Endodermal cell (in vitro differentiated cells): ENCODE results near the gene CAMK4. TPM values are rescaled to one million over a fixed set of nuclear protein-coding genes. Genes with fewer than 3 reads are reported as not detected.
"Not testable (repeated sequence)": the region's sequence is repeated elsewhere in the genome, so short reads cannot be mapped to it uniquely, and the experiment has no call there.

Experiments
- DNase-seq: peaks from one replicate; pipeline ENCODE4 v3.0.0-alpha.2; 2017
- H3K27ac ChIP-seq: 2 replicates; pipeline ENCODE4 v1.5.1; 2013; ENCODE audit warnings: mild to moderate bottlenecking, low read depth, low read length, moderate library complexity
- H3K27me3 ChIP-seq: 2 replicates; pipeline ENCODE4 v1.6.1; 2013; ENCODE audit warnings: mild to moderate bottlenecking, low read length, moderate library complexity; ENCODE audit not compliant: insufficient read depth, control insufficient read depth, poor library complexity, severe bottlenecking
- H3K36me3 ChIP-seq: 2 replicates; pipeline ENCODE4 v1.7.0; 2013; ENCODE audit warnings: mild to moderate bottlenecking, low read length, moderate library complexity; ENCODE audit not compliant: control insufficient read depth, insufficient read depth
- H3K4me1 ChIP-seq: one replicate; pipeline ENCODE4 v1.7.0; 2013; ENCODE audit warnings: low read length; ENCODE audit not compliant: control insufficient read depth, insufficient read depth
- H3K4me3 ChIP-seq: 2 replicates; pipeline ENCODE4 v1.5.1; 2013; ENCODE audit warnings: mild to moderate bottlenecking, low read length, moderate library complexity
- H3K9ac ChIP-seq: 2 replicates; pipeline ENCODE4 v1.6.1; 2013; ENCODE audit warnings: mild to moderate bottlenecking, low read length, moderate library complexity; ENCODE audit not compliant: poor library complexity, severe bottlenecking; ENCODE audit errors: extremely low read depth
- H3K9me3 ChIP-seq: 2 replicates; pipeline ENCODE4 v1.6.1; 2013; ENCODE audit warnings: mild to moderate bottlenecking, low read length, moderate library complexity; ENCODE audit not compliant: control insufficient read depth
- H3K27ac Mint-ChIP-seq: 2 replicates; pipeline ENCODE4 v1.8.0; 2020; ENCODE audit warnings: mixed read lengths
- H3K27me3 Mint-ChIP-seq: 2 replicates; pipeline ENCODE4 v1.8.0; 2021; ENCODE audit warnings: mild to moderate bottlenecking, mixed read lengths; ENCODE audit not compliant: insufficient read depth
- H3K36me3 Mint-ChIP-seq: 2 replicates; pipeline ENCODE4 v1.8.0; 2020; ENCODE audit warnings: low read depth, mixed read lengths
- H3K4me1 Mint-ChIP-seq: 2 replicates; pipeline ENCODE4 v1.8.0; 2020; ENCODE audit warnings: mixed read lengths
- H3K4me3 Mint-ChIP-seq: 2 replicates; pipeline ENCODE4 v1.8.0; 2020; ENCODE audit warnings: mild to moderate bottlenecking, moderate library complexity, mixed read lengths
- H3K9me3 Mint-ChIP-seq: 2 replicates; pipeline ENCODE4 v1.8.0; 2020; ENCODE audit warnings: mild to moderate bottlenecking, mixed read lengths
- WGBS, 2 experiments: methylation state at CpG; one replicate each; pipeline versions ENCODE4 v1.1.5 to v1.1.7; 2013; ENCODE audit warnings: missing lambda C conversion rate in 2 of 2, mixed read lengths in 1 of 2; ENCODE audit not compliant: insufficient coverage in 1 of 2, insufficient read length in 1 of 2; 5-methylcytosine and 5-hydroxymethylcytosine counted together
- total RNA-seq, 2 donors: library from RNA; stranded (reverse); fragmentation: NEBNext Ultra II Directional in 1 of 2; extraction: Animal tissue kit (Norgen Biotek cat#: 25700) in 1 of 2; gene quantifications; 2 replicates in 1 of 2; 3 replicates in 1 of 2; pipeline ENCODE4 v1.2.1, GENCODE V29; 2021
- TF ChIP-seq, protein P1 (sequence below): fragments of 200-600 bp; sonication (generic); conservative IDR thresholded peaks from 2 replicates; pipeline ENCODE4 v1.5.0; 2021; ENCODE audit warnings: antibody characterized with exemption, mild to moderate bottlenecking

Gene CAMK4
- total RNA-seq, 2 donors from 2014 or later, result 2.8 to 3.9 TPM

DNA sequence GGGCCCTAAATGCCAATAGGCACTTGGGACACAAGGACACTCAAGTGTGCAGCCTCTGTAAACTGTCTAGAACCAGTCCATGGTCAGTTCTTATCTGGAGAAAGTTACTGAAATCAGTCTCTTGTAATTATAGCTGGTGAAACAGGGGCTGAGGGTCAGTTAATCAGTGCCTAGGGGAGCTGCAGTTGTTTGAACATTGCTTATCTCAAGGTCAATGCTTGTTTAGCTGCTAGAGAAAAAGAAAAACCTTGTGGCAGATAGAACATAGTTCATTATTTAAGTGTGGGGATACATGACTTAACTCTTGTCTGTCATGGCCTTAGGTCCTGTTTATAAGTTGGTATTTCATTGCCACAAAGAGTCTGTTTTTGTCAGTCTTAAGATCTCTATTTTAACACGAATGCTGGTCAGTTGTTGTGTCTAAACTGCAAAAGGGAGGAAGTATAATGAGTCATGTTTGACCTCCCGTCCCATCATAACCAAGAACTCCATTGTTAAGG lies 180.1 kb downstream of the CAMK4 start:
- WGBS, 2 experiments, result 96% methylated on average over 2 of the region's 2 CpGs; no CpG with 5 or more reads in 1 of the 2 experiments
- Histone ChIP-seq H3K27me3 (no peaks in the 10 kb centered on the region), H3K9me3 (peaks cover 12% of the 10 kb centered on the region), H3K36me3 (no peaks in the 10 kb centered on the region), H3K9ac (no peak overlapping the region), H3K27ac (no peak overlapping the region), H3K4me1 (no peaks in the 10 kb centered on the region), H3K4me3 (no peak overlapping the region)
- H3K36me3 Mint-ChIP-seq, result no peaks in the 10 kb centered on the region
- no peak for DNase-seq
- H3K9me3 Mint-ChIP-seq, result peaks cover 20% of the 10 kb centered on the region
- no peaks in the 10 kb centered on the region for H3K27me3 Mint-ChIP-seq
- TF ChIP-seq, protein P1, sequence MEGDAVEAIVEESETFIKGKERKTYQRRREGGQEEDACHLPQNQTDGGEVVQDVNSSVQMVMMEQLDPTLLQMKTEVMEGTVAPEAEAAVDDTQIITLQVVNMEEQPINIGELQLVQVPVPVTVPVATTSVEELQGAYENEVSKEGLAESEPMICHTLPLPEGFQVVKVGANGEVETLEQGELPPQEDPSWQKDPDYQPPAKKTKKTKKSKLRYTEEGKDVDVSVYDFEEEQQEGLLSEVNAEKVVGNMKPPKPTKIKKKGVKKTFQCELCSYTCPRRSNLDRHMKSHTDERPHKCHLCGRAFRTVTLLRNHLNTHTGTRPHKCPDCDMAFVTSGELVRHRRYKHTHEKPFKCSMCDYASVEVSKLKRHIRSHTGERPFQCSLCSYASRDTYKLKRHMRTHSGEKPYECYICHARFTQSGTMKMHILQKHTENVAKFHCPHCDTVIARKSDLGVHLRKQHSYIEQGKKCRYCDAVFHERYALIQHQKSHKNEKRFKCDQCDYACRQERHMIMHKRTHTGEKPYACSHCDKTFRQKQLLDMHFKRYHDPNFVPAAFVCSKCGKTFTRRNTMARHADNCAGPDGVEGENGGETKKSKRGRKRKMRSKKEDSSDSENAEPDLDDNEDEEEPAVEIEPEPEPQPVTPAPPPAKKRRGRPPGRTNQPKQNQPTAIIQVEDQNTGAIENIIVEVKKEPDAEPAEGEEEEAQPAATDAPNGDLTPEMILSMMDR, result no peak
- H3K4me3 Mint-ChIP-seq, result no peak overlapping the region
- H3K27ac Mint-ChIP-seq, result no peak overlapping the region
- peaks cover 2% of the 10 kb centered on the region for H3K4me1 Mint-ChIP-seq

DNA sequence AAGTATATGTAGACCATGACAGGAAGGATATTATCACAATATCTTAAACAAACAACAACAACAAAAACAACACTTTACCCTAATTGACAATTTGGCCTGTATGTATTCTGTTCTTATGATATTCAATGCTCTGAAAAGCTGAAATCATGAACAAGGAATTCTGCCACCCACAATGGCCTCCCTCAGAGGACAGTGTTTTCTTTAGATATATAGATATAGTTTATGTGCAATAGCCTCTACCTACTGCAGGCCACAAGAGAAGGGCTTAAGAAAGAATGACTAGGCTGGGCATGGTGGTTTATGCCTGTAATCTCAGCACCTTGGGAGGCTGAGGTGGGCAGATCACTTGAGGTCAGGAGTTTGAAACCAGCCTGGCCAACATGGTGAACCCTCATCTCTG lies 183.4 kb downstream of the CAMK4 start:
- Histone ChIP-seq H3K9ac (no peak overlapping the region), H3K9me3 (peaks cover 13% of the 10 kb centered on the region), H3K36me3 (no peaks in the 10 kb centered on the region), H3K4me3 (no peak overlapping the region), H3K27ac (no peak overlapping the region), H3K27me3 (no peaks in the 10 kb centered on the region), H3K4me1 (no peaks in the 10 kb centered on the region)
- H3K9me3 Mint-ChIP-seq, result peaks cover 24% of the 10 kb centered on the region
- peaks cover 2% of the 10 kb centered on the region for H3K4me1 Mint-ChIP-seq
- no peaks in the 10 kb centered on the region for H3K27me3 Mint-ChIP-seq
- H3K27ac Mint-ChIP-seq, result no peak overlapping the region
- H3K4me3 Mint-ChIP-seq, result no peak overlapping the region
- H3K36me3 Mint-ChIP-seq, result no peaks in the 10 kb centered on the region
- TF ChIP-seq, protein P1, result no peak
- DNase-seq, result no peak

DNA sequence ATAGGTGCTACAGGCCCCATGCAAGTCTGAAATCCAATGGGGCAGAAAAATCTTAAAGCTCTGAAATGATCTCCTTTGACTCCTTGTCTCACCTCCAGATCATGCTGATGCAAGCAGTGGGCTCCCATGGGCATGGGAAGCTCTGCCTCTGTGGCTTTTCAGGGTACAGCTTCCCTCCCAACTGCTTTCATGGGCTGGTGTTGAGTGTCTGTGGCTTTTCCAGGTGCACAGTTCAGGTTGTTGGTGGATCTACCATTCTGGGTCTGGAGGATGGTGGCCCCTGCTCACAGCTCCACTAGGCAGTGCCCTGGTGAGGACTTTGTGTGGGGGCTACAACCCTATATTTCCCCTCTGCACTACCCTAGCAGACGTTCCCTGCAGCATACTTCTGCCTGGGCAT lies 184.6 kb downstream of the CAMK4 start:
- H3K9me3 Mint-ChIP-seq, result peaks cover 24% of the 10 kb centered on the region
- no peak overlapping the region for H3K27ac Mint-ChIP-seq
- H3K9me3 ChIP-seq, result peaks cover 13% of the 10 kb centered on the region
- no peak for DNase-seq
- 82 to 100% methylated on average over 1 of the region's 1 CpG for WGBS, 2 experiments
- H3K27me3 Mint-ChIP-seq, result no peaks in the 10 kb centered on the region
- H3K27me3 ChIP-seq, result no peaks in the 10 kb centered on the region
- H3K36me3 Mint-ChIP-seq, result no peaks in the 10 kb centered on the region
- H3K9ac ChIP-seq, result no peak overlapping the region
- TF ChIP-seq, protein P1, result no peak
- no peak overlapping the region for H3K4me3 ChIP-seq
- H3K36me3 ChIP-seq, result no peaks in the 10 kb centered on the region
- no peaks in the 10 kb centered on the region for H3K4me1 ChIP-seq
- no peak overlapping the region for H3K27ac ChIP-seq
- H3K4me1 Mint-ChIP-seq, result peaks cover 2% of the 10 kb centered on the region
- H3K4me3 Mint-ChIP-seq, result no peak overlapping the region

DNA sequence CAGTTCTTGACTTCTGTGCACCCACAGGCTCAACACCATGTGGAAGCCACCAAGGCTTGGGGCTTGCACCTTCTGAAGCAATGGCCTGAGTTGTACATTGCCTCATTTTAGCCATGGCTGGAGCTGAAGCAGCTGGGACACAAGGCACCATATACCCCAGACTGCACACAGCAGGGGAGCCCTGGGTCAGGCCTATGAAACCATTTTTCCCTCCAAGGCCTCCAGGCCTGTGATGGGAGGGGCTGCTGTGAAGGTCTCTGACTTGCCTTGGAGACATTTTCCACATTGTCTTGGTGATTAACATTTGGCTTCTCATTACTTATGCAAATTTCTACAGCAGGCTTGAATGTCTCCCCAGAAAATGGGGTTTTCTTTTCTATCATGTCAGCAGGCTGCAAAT lies 185.1 kb downstream of the CAMK4 start:
- peaks cover 13% of the 10 kb centered on the region for H3K9me3 ChIP-seq
- peaks cover 24% of the 10 kb centered on the region for H3K9me3 Mint-ChIP-seq
- not testable (repeated sequence) for H3K27ac Mint-ChIP-seq, H3K4me3 Mint-ChIP-seq, H3K4me1 ChIP-seq, DNase-seq, H3K4me3 ChIP-seq, H3K27me3 Mint-ChIP-seq, H3K9ac ChIP-seq, H3K27ac ChIP-seq, H3K4me1 Mint-ChIP-seq, H3K36me3 Mint-ChIP-seq, H3K36me3 ChIP-seq, H3K27me3 ChIP-seq

DNA sequence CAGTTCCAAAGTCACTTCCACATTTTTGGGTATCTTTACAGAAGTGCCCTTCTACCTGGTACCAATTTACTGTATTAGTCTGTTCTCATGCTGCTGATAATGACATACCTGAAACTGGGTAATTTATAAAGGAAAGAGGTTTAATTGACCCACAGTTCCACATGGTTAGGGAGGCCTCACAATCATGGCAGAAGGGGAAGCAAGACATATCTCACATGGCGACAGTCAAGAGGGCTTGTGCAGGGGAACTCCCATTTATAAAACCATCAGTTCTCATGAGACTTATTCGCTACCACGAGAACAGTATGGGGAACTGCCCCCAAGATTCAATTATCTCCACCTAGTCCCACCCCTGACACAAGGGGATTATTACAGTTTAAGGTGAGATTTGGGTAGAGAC lies 185.9 kb downstream of the CAMK4 start:
- H3K4me1 ChIP-seq, H3K36me3 ChIP-seq, H3K27ac Mint-ChIP-seq, H3K36me3 Mint-ChIP-seq, H3K27ac ChIP-seq, H3K27me3 Mint-ChIP-seq, H3K4me3 ChIP-seq, H3K4me3 Mint-ChIP-seq, DNase-seq, H3K4me1 Mint-ChIP-seq, H3K9ac ChIP-seq, H3K27me3 ChIP-seq: not testable (repeated sequence)
- H3K9me3 Mint-ChIP-seq, result peaks cover 24% of the 10 kb centered on the region
- WGBS, 2 experiments, result 89% methylated on average over 3 of the region's 3 CpGs; no CpG with 5 or more reads in 1 of the 2 experiments
- peaks cover 13% of the 10 kb centered on the region for H3K9me3 ChIP-seq
